Stimulated activated naive CD8-positive, alpha-beta T cell treated with anti-CD3 and anti-CD28 coated beads, Interleukin-15, amount 100 ng/mL, for 72 hours (primary cell): Measurements from ENCODE around the gene AIF1.
A peak's percentile ranks its signal among the peaks of the same experiment; 100 is the strongest.

Source experiments
- ATAC-seq: fragments of 150-1000 bp; cut with Tn5 transposase; 2 replicates; pipeline ENCODE4 v1.10.0; 2021; ENCODE audit warnings: mild to moderate bottlenecking, moderate library complexity
- DNase-seq, 2 donors: peaks; one replicate each; pipeline ENCODE4 v3.0.0; 2021 to 2022
- H3K27ac Mint-ChIP-seq, 2 donors: one replicate each; pipeline ENCODE4 v1.8.0; 2022; ENCODE audit warnings: mild to moderate bottlenecking in 2 of 2, mixed read lengths in 2 of 2, moderate library complexity in 2 of 2
- H3K27me3 Mint-ChIP-seq: one replicate; pipeline ENCODE4 v1.8.0; 2022; ENCODE audit warnings: mixed read lengths
- H3K4me1 Mint-ChIP-seq: one replicate; pipeline ENCODE4 v1.8.0; 2022; ENCODE audit warnings: mild to moderate bottlenecking, mixed read lengths
- H3K4me3 Mint-ChIP-seq, 2 donors: one replicate each; pipeline ENCODE4 v1.8.0; 2022; ENCODE audit warnings: mild to moderate bottlenecking in 2 of 2, mixed read lengths in 2 of 2, moderate library complexity in 1 of 2
- H3K9me3 Mint-ChIP-seq, 2 donors: one replicate each; pipeline ENCODE4 v1.8.0; 2022; ENCODE audit warnings: mixed read lengths in 2 of 2

AIF1 gene

GRCh38 chr6:31660381-31661261, 45.6 kb downstream of the AIF1 start, which contains the start of gene C6orf47:
C6orf47 (minus strand) TSS chr6:31660778; CDS start chr6:31659947, 831 bp downstream.
- no peaks in the 10 kb centered on the region for H3K9me3 Mint-ChIP-seq
- H3K27ac Mint-ChIP-seq: peak within 1 kb of the TSS; percentile 89
- ATAC-seq (peak; percentile 75), DNase-seq (peak; percentile 70 to 79)
- peaks cover 84% of the 10 kb centered on the region for H3K4me1 Mint-ChIP-seq
- peak within 1 kb of the TSS; percentile 94 for H3K4me3 Mint-ChIP-seq
- H3K27me3 Mint-ChIP-seq: no peaks in the 10 kb centered on the region

DNA sequence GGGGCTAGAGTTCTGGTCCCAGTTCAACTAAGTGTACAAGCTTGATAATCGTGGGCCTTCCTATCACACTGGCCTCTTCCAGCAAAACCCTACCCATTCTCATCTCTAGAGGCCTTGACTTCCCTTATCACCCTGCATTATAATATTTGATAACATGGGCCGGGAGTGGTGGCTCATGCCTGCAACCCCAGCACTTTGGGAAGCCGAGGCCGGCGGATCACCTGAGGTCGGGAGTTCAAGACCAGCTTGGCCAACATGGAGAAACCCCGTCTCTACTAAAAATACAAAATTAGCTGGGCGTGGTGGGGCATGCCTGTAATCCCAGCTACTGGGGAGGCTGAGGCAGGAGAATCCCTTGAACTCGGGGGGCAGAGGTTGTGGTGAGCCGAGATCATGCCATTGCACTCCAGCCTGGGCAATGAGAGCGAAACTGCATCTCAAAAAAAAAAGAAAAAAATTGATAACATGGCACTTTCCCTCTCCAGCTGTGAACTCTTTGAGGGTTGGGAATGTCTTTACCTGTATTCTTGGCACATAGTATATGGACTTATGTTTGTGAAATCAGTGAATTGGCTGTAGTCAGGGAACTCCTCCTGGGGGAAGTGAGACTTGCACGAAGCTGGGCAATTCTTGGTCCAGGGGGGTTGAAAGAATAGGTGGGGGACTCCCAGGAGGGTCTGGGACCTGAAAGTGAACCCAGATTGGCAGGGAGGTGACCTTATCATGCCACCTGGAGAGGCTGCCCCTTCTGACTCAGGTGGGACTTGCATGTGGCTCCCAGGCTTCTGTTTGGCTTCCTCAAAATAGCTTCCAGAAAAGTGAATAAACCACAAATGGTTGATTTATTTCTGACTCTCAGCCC, 46.5 kb downstream of the AIF1 start:
- DNase-seq (no peak), ATAC-seq (no peak)
- Mint-ChIP-seq H3K27me3 (no peaks in the 10 kb centered on the region), H3K4me3 (peak overlapping the region; percentile 94), H3K27ac (peak overlapping the region in 1 of 2 donors; percentile 55), H3K9me3 (no peaks in the 10 kb centered on the region), H3K4me1 (peaks cover 84% of the 10 kb centered on the region)

GRCh38 chr6:31662124-31662723, 47.2 kb downstream of the AIF1 start:
- peak overlapping the region; percentile 51 to 66 for H3K4me3 Mint-ChIP-seq
- ATAC-seq (no peak), DNase-seq (no peak)
- H3K27me3 Mint-ChIP-seq: no peaks in the 10 kb centered on the region
- H3K9me3 Mint-ChIP-seq: no peaks in the 10 kb centered on the region
- peak overlapping the region in 1 of 2 donors; percentile 90 for H3K27ac Mint-ChIP-seq
- H3K4me1 Mint-ChIP-seq: peaks cover 86% of the 10 kb centered on the region

GRCh38 chr6:31663126-31663960, 48.3 kb downstream of the AIF1 start:
- no peak for DNase-seq
- Mint-ChIP-seq H3K9me3 (no peaks in the 10 kb centered on the region), H3K27me3 (no peaks in the 10 kb centered on the region), H3K4me1 (peaks cover 86% of the 10 kb centered on the region), H3K27ac (peak overlapping the region; percentile 57 to 84), H3K4me3 (peak overlapping the region; percentile 87 to 97)
- ATAC-seq: no peak

DNA sequence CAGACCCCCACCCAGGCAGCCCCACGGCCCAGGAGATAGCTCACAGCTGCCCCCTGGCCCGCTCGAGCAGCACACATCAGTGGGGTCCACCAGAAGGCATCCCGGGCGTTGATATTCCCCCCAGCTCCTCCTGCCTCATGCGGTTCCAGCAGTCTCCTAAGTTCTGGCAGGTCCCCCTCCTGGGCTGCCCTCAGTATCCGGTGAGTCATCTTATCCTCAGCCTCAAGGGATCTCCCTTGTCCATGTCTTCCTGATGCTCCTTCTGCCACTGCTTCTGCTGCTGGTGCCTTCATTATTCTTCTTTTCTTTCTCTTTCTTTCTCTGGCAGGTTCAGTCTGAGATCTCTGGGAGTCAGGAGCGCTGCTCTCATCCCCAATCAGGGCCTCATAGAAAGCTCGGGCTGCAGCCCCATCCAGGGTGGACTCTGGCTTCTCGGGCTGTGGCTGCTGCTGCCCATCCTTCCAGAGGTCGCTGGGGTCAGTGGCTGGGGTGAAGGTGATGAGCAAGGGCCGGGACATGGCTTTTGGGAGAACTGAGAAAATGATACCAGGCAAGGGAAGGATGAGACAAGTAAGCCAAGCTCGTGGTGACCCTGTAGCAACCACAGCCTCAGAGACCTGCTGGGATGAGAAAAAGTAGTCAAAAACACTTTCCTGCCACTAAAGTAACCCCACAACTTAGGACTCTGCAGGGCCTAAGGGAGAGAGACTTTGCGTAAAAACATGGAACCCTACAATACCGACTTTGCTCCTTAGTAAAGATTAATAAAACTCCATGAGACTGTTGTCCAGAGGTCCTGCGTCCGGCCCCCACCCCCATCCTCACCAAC, 49.1 kb downstream of the AIF1 start:
- peak overlapping the region; percentile 98 to 99 for H3K27ac Mint-ChIP-seq
- peaks cover 85% of the 10 kb centered on the region for H3K4me1 Mint-ChIP-seq
- no peak for ATAC-seq
- H3K9me3 Mint-ChIP-seq: no peaks in the 10 kb centered on the region
- no peaks in the 10 kb centered on the region for H3K27me3 Mint-ChIP-seq
- no peak for DNase-seq
- H3K4me3 Mint-ChIP-seq: peak overlapping the region; percentile 87 to 97

DNA sequence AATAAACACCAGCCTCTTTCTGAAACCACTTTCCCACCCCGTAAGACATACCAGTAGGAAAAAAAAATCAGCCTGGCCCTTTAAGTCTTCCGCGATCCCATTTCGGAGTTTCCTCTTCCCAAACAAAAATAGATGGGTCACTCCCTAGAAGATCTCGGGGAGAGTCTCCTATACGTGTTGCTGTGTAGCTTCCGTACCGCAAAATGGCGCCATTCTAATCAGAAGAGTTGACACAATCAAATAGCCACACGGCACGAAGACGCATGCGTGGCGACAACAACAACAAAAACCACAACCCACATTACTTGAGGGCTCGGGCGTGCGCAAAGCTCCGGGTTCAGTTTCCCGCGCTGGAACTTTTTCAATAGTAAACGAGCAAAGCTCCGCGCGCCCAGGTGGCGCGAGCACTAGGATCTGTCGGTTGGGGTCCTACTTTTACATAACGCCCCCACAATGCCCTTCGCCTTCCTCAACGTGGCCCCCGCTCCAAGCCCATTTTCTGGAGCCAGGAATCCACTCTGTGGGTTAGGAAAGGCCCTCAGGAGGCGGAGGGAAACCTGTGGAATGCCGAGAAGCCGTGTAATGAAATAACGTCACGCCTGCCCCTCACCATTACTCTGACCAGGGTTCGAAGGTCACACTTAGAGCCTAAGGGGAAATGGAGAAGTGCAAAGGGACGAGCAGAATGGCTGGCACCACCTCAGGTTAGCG, 49.9 kb downstream of the AIF1 start, which contains the start of gene GPANK1:
Gene GPANK1 (minus strand): TSS at position 208 of the 711 bp plus-strand sequence. CDS start 519 bp downstream, outside the sequence.
- DNase-seq (peak; percentile 84 to 92), ATAC-seq (peak; percentile 50)
- Mint-ChIP-seq H3K4me3 (peak within 1 kb of the TSS; percentile 87 to 97), H3K27ac (peak within 1 kb of the TSS; percentile 98 to 99), H3K27me3 (no peaks in the 10 kb centered on the region), H3K4me1 (peaks cover 77% of the 10 kb centered on the region), H3K9me3 (no peaks in the 10 kb centered on the region)

DNA sequence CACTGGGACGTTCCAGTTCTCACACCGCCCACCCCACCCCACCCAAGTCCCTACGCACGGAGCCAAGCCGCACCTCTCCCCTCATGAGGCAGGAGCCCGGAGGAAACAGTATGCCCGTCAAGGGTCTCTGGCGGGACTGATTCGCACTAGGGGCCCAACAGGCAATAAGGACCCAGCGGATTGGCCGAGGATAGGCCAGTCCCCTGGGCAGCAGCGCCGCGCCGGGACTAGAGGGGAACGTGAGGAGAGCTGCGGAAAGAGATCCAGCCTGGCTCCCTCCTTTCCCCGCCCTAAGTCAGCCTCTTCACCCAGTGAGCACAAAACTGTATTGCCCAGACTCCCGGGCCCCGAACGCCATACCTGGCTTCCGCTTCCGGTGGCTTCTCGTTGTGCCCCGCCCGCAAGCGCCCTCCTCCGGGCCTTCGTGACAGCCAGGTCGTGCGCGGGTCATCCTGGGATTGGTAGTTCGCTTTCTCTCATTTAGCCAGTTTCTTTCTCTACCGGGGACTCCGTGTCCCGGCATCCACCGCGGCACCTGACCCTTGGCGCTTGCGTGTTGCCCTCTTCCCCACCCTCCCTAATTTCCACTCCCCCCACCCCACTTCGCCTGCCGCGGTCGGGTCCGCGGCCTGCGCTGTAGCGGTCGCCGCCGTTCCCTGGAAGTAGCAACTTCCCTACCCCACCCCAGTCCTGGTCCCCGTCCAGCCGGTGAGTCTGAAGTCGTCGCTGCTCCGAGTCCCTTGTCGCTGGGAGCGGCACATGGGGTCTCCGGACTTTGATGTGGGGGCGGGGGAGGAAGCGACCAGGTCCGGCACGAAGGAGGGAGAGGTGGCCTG, 50.7 kb downstream of the AIF1 start, which contains the start of gene CSNK2B:
Gene CSNK2B (plus strand): TSS at position 580 of the 836 bp plus-strand sequence. CDS start 752 bp downstream, outside the sequence.
- H3K27me3 Mint-ChIP-seq: no peaks in the 10 kb centered on the region
- peak within 1 kb of the TSS; percentile 98 to 99 for H3K27ac Mint-ChIP-seq
- H3K4me3 Mint-ChIP-seq: peak within 1 kb of the TSS; percentile 87 to 97
- ATAC-seq (peak; percentile 87), DNase-seq (peak; percentile 98)
- H3K4me1 Mint-ChIP-seq: peaks cover 73% of the 10 kb centered on the region
- no peaks in the 10 kb centered on the region for H3K9me3 Mint-ChIP-seq

- DNase-seq: no peak
- ATAC-seq: no peak
- H3K4me1 Mint-ChIP-seq: peaks cover 66% of the 10 kb centered on the region
Observed at GRCh38 chr6:31666337-31666965, 51.4 kb downstream of the AIF1 start.

More at GRCh38 chr6:31666337-31666965, 51.4 kb downstream of the AIF1 start:
- H3K9me3 Mint-ChIP-seq: no peaks in the 10 kb centered on the region
- no peaks in the 10 kb centered on the region for H3K27me3 Mint-ChIP-seq
- peak overlapping the region; percentile 98 to 99 for H3K27ac Mint-ChIP-seq
- H3K4me3 Mint-ChIP-seq: peak overlapping the region; percentile 87 to 97
